GM21381 (cell line): ENCODE data around the gene TOR1A.
"Not testable (repeated sequence)": the region's sequence is repeated elsewhere in the genome, so short reads cannot be mapped to it uniquely, and the experiment has no call there.

Source experiments
- ATAC-seq: cut with Tn5 transposase; IDR thresholded peaks from one replicate; pipeline ENCODE4 v1.9.1; 2021; ENCODE audit warnings: mild to moderate bottlenecking, moderate library complexity; ENCODE audit not compliant: unreplicated experiment

Gene TOR1A

GRCh38 chr9:129822898-129823541 lies 916 bp downstream of the TOR1A start:
- ATAC-seq, result no peak

GRCh38 chr9:129816501-129817435 lies 7.2 kb downstream of the TOR1A start:
- ATAC-seq, result no peak

- no peak for ATAC-seq
Measured at GRCh38 chr9:129815278-129815677, 8.7 kb downstream of the TOR1A start.

GRCh38 chr9:129814432-129815223 lies 9.3 kb downstream of the TOR1A start:
- ATAC-seq, result no peak

GRCh38 chr9:129813661-129814060 lies 10.3 kb downstream of the TOR1A start:
- no peak for ATAC-seq

- ATAC-seq, result no peak
Measured at GRCh38 chr9:129812385-129812784, 11.6 kb downstream of the TOR1A start.

- no peak for ATAC-seq
Measured at GRCh38 chr9:129811967-129812363, 12.0 kb downstream of the TOR1A start.

- no peak for ATAC-seq
Measured at GRCh38 chr9:129810788-129811187, 13.1 kb downstream of the TOR1A start.

GRCh38 chr9:129810116-129810515 lies 13.8 kb downstream of the TOR1A start:
- ATAC-seq, result no peak

- ATAC-seq, result no peak
Measured at GRCh38 chr9:129809346-129809745, 14.6 kb downstream of the TOR1A start.

GRCh38 chr9:129806061-129806460 lies 17.9 kb downstream of the TOR1A start:
- ATAC-seq, result no peak

- ATAC-seq, result no peak
Measured at GRCh38 chr9:129803676-129804060, 20.3 kb downstream of the TOR1A start.

- peak; percentile 94 for ATAC-seq
Measured at GRCh38 chr9:129802833-129803675, 20.9 kb downstream of the TOR1A start, which contains the start of gene TOR1B. TOR1B (plus strand) TSS chr9:129803184; CDS start chr9:129803213, 29 bp downstream.

GRCh38 chr9:129801504-129801903 lies 22.4 kb downstream of the TOR1A start:
- no peak for ATAC-seq

GRCh38 chr9:129798973-129799372 lies 25.0 kb downstream of the TOR1A start:
- no peak for ATAC-seq

- not testable (repeated sequence) for ATAC-seq
Measured at GRCh38 chr9:129796029-129796428, 27.9 kb downstream of the TOR1A start.

GRCh38 chr9:129794549-129794948 lies 29.4 kb downstream of the TOR1A start:
- ATAC-seq, result no peak

GRCh38 chr9:129786481-129786880 lies 37.5 kb downstream of the TOR1A start:
- ATAC-seq, result no peak

GRCh38 chr9:129785866-129786265 lies 38.1 kb downstream of the TOR1A start:
- no peak for ATAC-seq

GRCh38 chr9:129784970-129785369 lies 39.0 kb downstream of the TOR1A start:
- not testable (repeated sequence) for ATAC-seq
